KOPT-K1 (cell line): ENCODE data around the gene SCUBE1.

ENCODE experiments used
- H3K27ac ChIP-seq: fragments of 200-600 bp; sonication (generic); 2 replicates; pipeline ENCODE4 v1.5.1; 2016; ENCODE audit warnings: antibody characterized with exemption, mild to moderate bottlenecking, low read depth, low read length; ENCODE audit not compliant: poor library complexity, severe bottlenecking
- H3K36me3 ChIP-seq: fragments of 200-600 bp; sonication (generic); 2 replicates; pipeline ENCODE4 v1.5.1; 2017; ENCODE audit warnings: antibody characterized with exemption, mild to moderate bottlenecking, low read length, moderate library complexity; ENCODE audit not compliant: insufficient read depth
- H3K9me3 ChIP-seq: fragments of 200-600 bp; sonication (generic); 2 replicates; pipeline ENCODE4 v1.5.1; 2017; ENCODE audit warnings: antibody characterized with exemption, low read length, mild to moderate bottlenecking; ENCODE audit not compliant: insufficient read depth, poor library complexity, severe bottlenecking

The SCUBE1 gene

GRCh38 chr22:43158778-43159483 is 184.2 kb downstream of the SCUBE1 start:
- H3K36me3 ChIP-seq = no peaks in the 10 kb centered on the region
- no peak overlapping the region for H3K27ac ChIP-seq
- no peaks in the 10 kb centered on the region for H3K9me3 ChIP-seq

DNA sequence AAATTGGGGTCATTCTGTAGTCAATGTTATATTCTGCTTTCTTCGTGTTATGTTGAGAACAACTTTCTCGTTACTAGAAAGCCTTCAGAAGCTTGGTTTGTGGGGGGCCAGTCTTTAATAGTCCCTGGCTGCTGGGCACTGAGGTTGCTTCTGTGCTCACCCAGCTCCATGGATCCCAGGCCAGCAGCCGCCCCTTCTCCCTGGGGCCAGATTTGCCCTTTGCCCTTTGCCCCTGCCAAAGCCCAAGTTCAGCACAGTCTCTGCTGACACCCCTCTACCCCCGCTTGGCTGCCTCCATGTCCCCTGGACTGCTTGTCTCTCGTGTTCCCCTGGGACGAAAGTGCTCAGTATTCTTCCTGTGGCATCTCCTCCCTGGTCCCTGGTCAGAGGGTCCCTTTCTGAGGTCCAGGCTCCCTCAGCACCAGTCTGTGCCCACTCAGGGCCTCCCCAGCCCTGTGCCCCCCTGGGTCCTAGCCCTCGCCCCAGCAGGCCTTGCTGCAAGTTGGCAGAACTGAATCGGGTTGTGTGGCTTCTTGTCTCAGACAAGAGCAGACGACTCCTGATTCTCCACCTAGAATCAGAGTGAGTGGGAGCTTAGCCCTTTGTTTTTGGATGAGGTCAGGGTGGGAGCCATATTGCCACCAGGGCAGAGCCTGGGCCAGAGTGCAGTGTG is 185.2 kb downstream of the SCUBE1 start:
- H3K36me3 ChIP-seq = no peaks in the 10 kb centered on the region
- no peak overlapping the region for H3K27ac ChIP-seq
- H3K9me3 ChIP-seq = no peaks in the 10 kb centered on the region

GRCh38 chr22:43156413-43156812 is 186.8 kb downstream of the SCUBE1 start:
- no peak overlapping the region for H3K27ac ChIP-seq
- H3K9me3 ChIP-seq = no peaks in the 10 kb centered on the region
- no peaks in the 10 kb centered on the region for H3K36me3 ChIP-seq

GRCh38 chr22:43155789-43156188 is 187.4 kb downstream of the SCUBE1 start:
- no peaks in the 10 kb centered on the region for H3K36me3 ChIP-seq
- no peaks in the 10 kb centered on the region for H3K9me3 ChIP-seq
- H3K27ac ChIP-seq = no peak overlapping the region

- no peak overlapping the region for H3K27ac ChIP-seq
- no peaks in the 10 kb centered on the region for H3K9me3 ChIP-seq
- H3K36me3 ChIP-seq = no peaks in the 10 kb centered on the region
Observed at GRCh38 chr22:43154887-43155536, 188.2 kb downstream of the SCUBE1 start.

DNA sequence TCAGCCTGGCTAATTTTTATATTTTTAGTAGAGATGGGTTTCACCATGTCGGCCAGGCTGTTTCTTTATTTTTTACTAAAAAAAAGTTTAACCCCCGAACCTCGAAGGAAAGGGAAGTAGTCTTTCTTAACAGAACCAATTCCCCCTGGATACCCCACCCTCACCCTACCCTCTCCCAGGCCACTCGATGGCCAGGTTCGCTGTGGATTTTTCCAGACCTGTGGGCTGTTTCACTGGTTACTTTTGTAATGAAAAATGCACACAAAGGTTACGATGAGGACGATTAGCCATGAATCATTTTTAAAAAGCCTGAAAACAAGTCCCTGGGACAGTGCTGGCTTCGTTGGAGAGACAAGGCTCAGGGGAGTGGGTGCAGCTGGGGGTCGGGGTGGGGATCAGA is 189.3 kb downstream of the SCUBE1 start:
- no peaks in the 10 kb centered on the region for H3K9me3 ChIP-seq
- no peak overlapping the region for H3K27ac ChIP-seq
- no peaks in the 10 kb centered on the region for H3K36me3 ChIP-seq

GRCh38 chr22:43152357-43153071 is 190.7 kb downstream of the SCUBE1 start:
- Histone ChIP-seq H3K9me3 (no peaks in the 10 kb centered on the region), H3K36me3 (no peaks in the 10 kb centered on the region), H3K27ac (no peak overlapping the region)

GRCh38 chr22:43152003-43152356 is 191.2 kb downstream of the SCUBE1 start:
- Histone ChIP-seq H3K36me3 (no peaks in the 10 kb centered on the region), H3K9me3 (no peaks in the 10 kb centered on the region), H3K27ac (no peak overlapping the region)

DNA sequence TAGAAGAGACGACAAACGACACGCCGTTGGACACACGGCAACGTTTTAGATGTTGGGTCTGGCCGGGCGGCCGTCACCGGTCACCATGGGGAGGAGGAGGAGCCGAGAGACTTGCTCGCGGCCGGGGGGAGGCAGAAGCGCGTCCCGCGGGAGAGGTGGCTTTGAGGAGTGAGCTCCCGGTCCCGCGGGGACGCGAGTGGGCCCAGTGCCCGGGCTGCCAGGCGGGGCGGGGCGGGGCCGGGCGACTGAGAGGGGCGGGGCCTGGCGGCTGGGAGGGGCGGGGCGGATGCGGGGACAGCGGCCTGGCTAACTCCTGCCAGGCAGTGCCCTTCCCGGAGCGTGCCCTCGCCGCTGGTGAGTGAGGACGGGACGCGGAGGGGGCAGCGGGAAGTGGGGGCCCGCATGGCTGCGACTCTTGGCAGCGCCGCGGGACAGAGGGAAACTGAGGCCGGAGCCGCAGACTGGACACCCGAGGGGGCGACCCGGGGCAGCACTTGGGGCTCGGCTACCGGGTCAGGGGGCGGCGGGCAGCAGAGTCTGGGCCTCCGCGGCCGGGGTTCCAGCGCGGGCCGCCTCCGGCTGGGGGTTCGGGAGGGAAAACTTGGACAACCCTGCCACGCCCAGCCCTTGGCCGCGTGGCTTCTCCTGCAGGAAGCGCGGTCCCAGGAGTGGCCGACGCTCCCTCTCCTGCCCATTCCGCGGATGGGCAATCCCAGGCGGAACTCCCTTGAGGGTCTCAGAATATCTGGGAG is 191.7 kb downstream of the SCUBE1 start, which contains the start of gene TSPO:
Gene TSPO, plus strand, starts transcription at position 309 of the 752 bp plus-strand sequence. CDS start 7,680 bp downstream, outside the sequence.
- no peaks in the 10 kb centered on the region for H3K9me3 ChIP-seq
- H3K27ac ChIP-seq = no peak within 1 kb of the TSS
- H3K36me3 ChIP-seq = no peaks in the 10 kb centered on the region

- no peak overlapping the region for H3K27ac ChIP-seq
- H3K36me3 ChIP-seq = no peaks in the 10 kb centered on the region
- H3K9me3 ChIP-seq = no peaks in the 10 kb centered on the region
Observed at GRCh38 chr22:43150731-43151206, 192.4 kb downstream of the SCUBE1 start.

- H3K27ac ChIP-seq = no peak overlapping the region
- no peaks in the 10 kb centered on the region for H3K36me3 ChIP-seq
- no peaks in the 10 kb centered on the region for H3K9me3 ChIP-seq
Observed at GRCh38 chr22:43148581-43148980, 194.6 kb downstream of the SCUBE1 start.

DNA sequence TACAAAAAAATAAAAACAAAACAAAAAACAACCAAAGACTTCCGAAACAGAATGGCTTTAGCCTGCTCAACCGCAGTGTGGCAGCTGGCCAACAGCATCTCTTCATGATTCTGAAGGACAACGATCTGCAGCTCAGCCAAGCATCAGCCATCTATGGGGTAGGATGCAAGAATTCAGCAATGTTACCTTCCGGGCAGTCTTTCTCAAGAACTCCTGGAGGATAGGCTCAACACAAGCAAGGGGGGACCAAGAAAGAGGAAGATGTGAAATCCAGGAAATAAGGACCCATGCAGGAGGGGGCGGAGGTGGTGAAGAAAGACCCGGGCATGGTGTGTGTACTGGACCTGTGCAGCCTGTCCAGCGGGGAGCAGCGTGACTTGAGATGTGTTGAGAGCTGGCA is 195.4 kb downstream of the SCUBE1 start:
- Histone ChIP-seq H3K9me3 (no peaks in the 10 kb centered on the region), H3K36me3 (no peaks in the 10 kb centered on the region), H3K27ac (no peak overlapping the region)
